Esophagus (tissue), 2 donors: ENCODE measurements around the gene STYX. TPM values are rescaled to one million over a fixed set of nuclear protein-coding genes. Genes with fewer than 3 reads are reported as not detected.

Experiments
- H3K27ac ChIP-seq, 2 donors: one replicate each; pipeline ENCODE4 v1.5.1; 2013; ENCODE audit warnings: low read depth in 2 of 2, mild to moderate bottlenecking in 2 of 2, inconsistent platforms in 1 of 2, low read length in 1 of 2, moderate library complexity in 1 of 2
- H3K27me3 ChIP-seq, 2 donors: one replicate each; pipeline ENCODE4 v1.6.1; 2013; ENCODE audit warnings: low read length in 2 of 2, control low read depth in 1 of 2, mild to moderate bottlenecking in 1 of 2; ENCODE audit not compliant: insufficient read depth in 2 of 2, control insufficient read depth in 1 of 2
- H3K36me3 ChIP-seq, 2 donors: one replicate each; pipeline ENCODE4 v1.6.1; 2013; ENCODE audit warnings: low read length in 1 of 2; ENCODE audit not compliant: control insufficient read depth in 2 of 2, insufficient read depth in 2 of 2
- H3K4me1 ChIP-seq, 2 donors: one replicate each; pipeline ENCODE4 v1.6.1; 2013; ENCODE audit warnings: low read length in 1 of 2; ENCODE audit not compliant: control insufficient read depth in 2 of 2, insufficient read depth in 2 of 2
- H3K4me3 ChIP-seq, 2 donors: one replicate each; pipeline ENCODE4 v1.5.1; 2013; ENCODE audit warnings: low read length in 2 of 2, mild to moderate bottlenecking in 2 of 2, low read depth in 1 of 2, moderate library complexity in 1 of 2
- H3K9me3 ChIP-seq, 2 donors: one replicate each; pipeline ENCODE4 v1.6.1; 2013; ENCODE audit warnings: mild to moderate bottlenecking in 2 of 2, low read depth in 1 of 2, low read length in 1 of 2, moderate library complexity in 1 of 2; ENCODE audit not compliant: control insufficient read depth in 2 of 2, insufficient read depth in 1 of 2
- WGBS, 2 donors: extraction: QIAGEN DNeasy Blood & Tissue Kit; methylation state at CpG; one replicate each; pipeline ENCODE4 v1.1.7; 2013; 5-methylcytosine and 5-hydroxymethylcytosine counted together
- polyA plus RNA-seq, 2 donors: library from polyadenylated mRNA; stranded (reverse); fragments of 200-250 nt; gene quantifications; one replicate each; pipeline ENCODE4 v1.2.3, GENCODE V29; 2013
- donor health status: healthy with polysubstance abuse.
- donor health status: Bipolar disorder and iron deficiency.

The STYX gene
- polyA plus RNA-seq, 2 donors, result 3.2 to 6.0 TPM

DNA sequence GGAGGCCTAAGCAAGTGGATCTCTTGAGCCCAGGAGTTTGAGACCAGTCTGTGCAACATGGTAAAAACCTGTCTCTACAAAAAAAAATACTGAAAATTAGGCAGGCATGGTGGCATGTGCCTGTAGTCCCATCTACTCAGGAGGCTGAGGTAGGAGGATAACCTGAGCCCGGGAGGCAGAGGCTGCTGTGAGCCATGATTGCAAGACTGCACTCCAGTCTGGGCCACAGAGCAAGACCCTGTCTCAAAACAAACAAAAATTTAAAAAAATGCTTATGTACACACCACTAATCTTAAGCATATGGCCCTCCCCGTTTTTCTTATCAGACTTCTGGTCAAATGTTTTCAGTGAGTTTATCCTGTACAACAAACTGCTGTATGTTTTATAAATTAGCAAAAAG is 63.1 kb downstream of the STYX start:
- WGBS, 2 donors, result 69 to 77% methylated on average over 2 of the region's 2 CpGs

DNA sequence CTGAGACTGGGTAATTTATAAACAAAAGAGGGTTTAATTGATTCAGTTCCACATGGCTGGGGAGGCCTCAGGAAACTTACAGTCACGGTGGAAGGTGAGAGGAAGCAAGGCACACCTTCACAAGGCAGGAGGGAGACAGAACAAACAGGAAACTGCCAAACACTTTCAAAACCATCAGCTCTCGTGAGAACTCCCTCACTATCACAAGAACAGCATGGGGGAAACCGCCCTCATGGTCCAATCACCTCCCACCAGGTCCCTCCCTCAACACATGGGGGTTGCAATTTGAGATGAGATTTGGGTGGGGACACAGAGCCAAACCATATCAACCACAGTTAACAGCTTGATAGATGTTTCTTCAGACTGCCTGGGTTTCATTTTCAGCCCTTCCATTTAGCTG is 67.7 kb downstream of the STYX start:
- H3K4me1 ChIP-seq, result no peaks in the 10 kb centered on the region
- no peaks in the 10 kb centered on the region for H3K36me3 ChIP-seq
- H3K4me3 ChIP-seq, result no peak overlapping the region
- H3K9me3 ChIP-seq, result no peaks in the 10 kb centered on the region
- no peaks in the 10 kb centered on the region for H3K27me3 ChIP-seq
- WGBS, 2 donors, result 67 to 76% methylated on average over 3 of the region's 3 CpGs
- no peak overlapping the region for H3K27ac ChIP-seq

More for the DNA sequence above, 63.1 kb downstream of the STYX start:
- no peak overlapping the region for H3K27ac ChIP-seq
- H3K4me1 ChIP-seq, result peaks cover 0 to 4% of the 10 kb centered on the region in 2 donors
- H3K36me3 ChIP-seq, result no peaks in the 10 kb centered on the region
- H3K4me3 ChIP-seq, result no peak overlapping the region
- no peaks in the 10 kb centered on the region for H3K9me3 ChIP-seq
- no peaks in the 10 kb centered on the region for H3K27me3 ChIP-seq

DNA sequence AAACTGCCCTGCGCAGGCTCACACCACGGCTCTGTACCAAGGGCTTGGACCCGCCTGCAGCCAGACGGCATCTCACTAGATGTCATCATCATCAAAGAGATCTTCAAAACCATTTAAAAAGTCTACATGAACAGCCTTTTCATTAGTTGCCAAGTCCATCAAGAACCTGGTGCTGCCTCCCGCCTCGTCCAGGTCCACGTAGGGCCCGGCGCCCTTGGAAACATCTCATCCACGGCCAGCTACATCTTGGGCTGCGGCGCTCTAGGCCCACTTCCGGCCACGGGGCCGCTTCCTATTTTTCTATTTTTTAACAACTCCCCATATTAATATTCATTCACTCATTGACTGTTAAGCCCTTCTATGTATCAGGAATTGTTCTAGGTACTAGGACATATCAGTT is 68.9 kb downstream of the STYX start:
- WGBS, 2 donors, result 93 to 94% methylated on average over 15 of the region's 15 CpGs
- Histone ChIP-seq H3K36me3 (no peaks in the 10 kb centered on the region), H3K27me3 (no peaks in the 10 kb centered on the region), H3K27ac (no peak overlapping the region), H3K4me3 (no peak overlapping the region), H3K4me1 (no peaks in the 10 kb centered on the region), H3K9me3 (no peaks in the 10 kb centered on the region)

DNA sequence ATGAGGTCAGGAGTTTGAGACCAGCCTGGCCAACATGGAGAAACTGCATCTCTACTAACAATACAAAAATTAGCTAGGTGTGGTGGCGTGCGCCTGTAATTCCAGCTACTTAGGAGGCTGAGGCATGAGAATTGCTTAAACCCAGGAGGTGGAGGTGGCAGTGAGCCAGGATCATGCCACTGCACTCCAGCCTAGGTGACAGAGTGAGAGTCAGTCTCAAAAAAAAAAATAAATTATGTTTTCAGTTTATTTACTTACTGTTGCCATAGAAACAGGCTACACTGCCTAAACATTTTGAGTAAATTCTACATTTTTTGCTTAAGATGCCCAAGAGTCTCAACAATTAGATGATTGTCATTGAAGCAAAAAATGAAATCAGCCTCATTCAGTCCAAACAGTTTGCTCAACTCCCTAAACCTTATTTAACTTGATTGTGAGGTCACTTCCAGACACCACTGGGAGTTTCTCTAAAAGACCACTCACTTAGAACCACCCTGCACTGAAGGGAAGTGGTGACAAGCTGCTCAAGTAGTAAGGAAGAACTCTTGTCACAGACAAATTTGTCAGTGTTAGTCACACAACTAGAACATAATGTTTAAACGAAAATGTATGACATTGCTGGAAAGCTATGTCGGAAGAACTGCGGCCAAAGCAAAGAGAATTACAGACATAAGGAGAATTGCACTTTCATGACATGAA is 71.2 kb downstream of the STYX start:
- Histone ChIP-seq H3K4me3 (no peak overlapping the region), H3K27me3 (no peaks in the 10 kb centered on the region), H3K4me1 (no peaks in the 10 kb centered on the region), H3K27ac (no peak overlapping the region), H3K9me3 (no peaks in the 10 kb centered on the region), H3K36me3 (no peaks in the 10 kb centered on the region)
- WGBS, 2 donors, result 59 to 66% methylated on average over 5 of the region's 5 CpGs

DNA sequence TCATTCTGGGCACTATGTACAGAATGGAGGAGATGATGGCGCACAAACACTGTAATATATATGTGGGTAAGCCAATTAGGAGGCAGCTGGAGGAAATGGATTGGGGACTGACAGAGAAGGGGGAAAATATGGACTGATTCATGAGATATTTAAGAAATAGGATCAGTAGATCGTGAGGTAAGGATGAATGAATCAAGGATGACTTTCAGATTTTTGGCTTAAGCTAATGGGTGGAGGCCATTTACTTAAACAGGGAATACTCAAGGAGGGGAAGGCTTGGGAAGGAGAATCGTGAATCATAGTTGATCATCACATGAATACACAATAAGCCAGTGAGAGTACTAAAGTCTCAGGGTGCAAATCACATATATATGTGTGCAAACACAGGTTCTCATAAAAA is 72.6 kb downstream of the STYX start:
- H3K4me3 ChIP-seq, result no peak overlapping the region
- WGBS, 2 donors, result 64 to 77% methylated on average over 3 of the region's 3 CpGs
- no peak overlapping the region for H3K27ac ChIP-seq
- H3K9me3 ChIP-seq, result no peaks in the 10 kb centered on the region
- no peaks in the 10 kb centered on the region for H3K27me3 ChIP-seq
- no peaks in the 10 kb centered on the region for H3K36me3 ChIP-seq
- H3K4me1 ChIP-seq, result no peaks in the 10 kb centered on the region

DNA sequence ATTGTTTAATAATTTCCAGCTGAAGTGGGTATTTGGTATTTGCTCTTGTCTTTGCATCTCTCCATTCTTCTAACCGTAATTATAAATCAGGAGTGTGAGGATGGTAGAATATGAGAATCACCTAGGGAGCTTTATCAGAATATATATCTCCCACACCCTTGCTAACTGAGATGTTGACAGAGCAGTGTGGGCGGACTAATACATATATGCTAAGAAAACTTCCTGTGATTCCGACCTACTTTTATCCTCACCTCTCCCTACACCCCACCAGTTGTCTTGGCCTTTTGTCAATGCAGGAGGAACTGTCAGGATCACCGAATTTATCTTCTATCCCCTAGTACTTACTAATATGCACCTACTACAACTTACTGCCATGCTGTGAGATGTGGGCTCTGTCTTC is 76.1 kb downstream of the STYX start:
- Histone ChIP-seq H3K27me3 (no peaks in the 10 kb centered on the region), H3K4me3 (no peak overlapping the region), H3K27ac (no peak overlapping the region), H3K36me3 (no peaks in the 10 kb centered on the region), H3K9me3 (no peaks in the 10 kb centered on the region), H3K4me1 (no peaks in the 10 kb centered on the region)
- WGBS, 2 donors, result 81 to 83% methylated on average over 4 of the region's 4 CpGs

DNA sequence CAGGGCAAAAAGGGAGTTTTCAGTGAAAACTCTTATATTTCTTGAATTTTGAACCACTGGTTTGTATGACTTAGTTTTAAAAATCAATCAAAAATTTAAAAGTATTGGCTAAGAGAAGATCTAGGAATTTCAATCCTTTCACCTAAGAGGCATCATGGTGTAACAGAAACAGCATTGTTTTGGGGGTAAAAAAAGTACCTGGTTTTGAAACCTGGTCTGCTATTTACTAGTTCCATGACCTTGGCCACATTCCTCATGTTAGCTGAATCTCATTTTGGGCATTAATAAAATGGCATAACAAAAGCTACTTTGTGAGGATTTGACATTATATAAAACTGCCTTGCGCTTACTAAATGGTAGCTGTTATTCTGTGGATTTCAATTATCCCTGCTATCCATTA is 78.1 kb downstream of the STYX start:
- Histone ChIP-seq H3K27ac (no peak overlapping the region), H3K4me1 (no peaks in the 10 kb centered on the region), H3K36me3 (no peaks in the 10 kb centered on the region), H3K4me3 (no peak overlapping the region), H3K27me3 (no peaks in the 10 kb centered on the region), H3K9me3 (no peaks in the 10 kb centered on the region)
- 78 to 94% methylated on average over 1 of the region's 1 CpG for WGBS, 2 donors

DNA sequence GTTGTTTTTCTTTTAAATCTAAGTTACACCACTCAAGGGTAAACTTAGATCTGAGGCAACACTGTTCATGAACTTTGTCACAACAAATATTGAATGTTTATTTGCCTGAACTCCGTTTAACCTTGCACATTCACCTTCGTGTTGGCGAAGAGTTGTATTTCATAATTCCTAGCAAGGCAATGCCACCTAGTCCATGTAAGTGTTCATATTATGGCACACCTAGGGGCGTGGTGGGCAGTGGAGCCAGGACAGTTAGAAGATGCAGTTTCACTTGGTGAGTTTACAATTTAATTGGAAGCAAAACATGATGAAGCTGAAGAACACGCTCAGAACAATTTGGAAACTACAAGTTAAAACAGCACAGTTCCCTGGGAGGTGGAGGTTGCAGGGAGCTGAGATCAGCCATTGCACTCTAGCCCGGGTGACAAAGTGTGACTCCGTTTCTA is 91.9 kb downstream of the STYX start:
- H3K4me3 ChIP-seq, result no peak overlapping the region
- H3K27me3 ChIP-seq, result no peaks in the 10 kb centered on the region
- no peaks in the 10 kb centered on the region for H3K9me3 ChIP-seq
- no peaks in the 10 kb centered on the region for H3K4me1 ChIP-seq
- no peak overlapping the region for H3K27ac ChIP-seq
- 55 to 58% methylated on average over 7 of the region's 7 CpGs for WGBS, 2 donors
- H3K36me3 ChIP-seq, result no peaks in the 10 kb centered on the region

DNA sequence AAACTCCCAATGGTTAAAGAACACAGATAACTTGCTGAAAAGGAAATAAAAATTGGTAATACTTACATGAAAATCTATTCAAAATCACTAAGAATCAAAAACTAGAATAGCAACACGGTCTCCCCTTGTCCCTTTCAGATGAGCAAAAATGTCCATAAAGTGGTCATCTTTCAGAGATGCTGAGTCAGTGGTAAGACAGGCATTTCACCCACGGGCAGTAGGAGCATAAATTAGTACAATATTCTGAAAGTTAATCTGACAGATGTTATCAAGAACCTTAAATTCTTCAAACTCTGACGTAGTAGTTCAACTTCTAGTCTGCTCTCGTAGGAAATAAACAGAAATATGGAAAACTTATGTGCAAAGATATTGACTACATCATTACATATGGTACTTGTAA is 94.5 kb downstream of the STYX start:
- Histone ChIP-seq H3K36me3 (no peaks in the 10 kb centered on the region), H3K4me3 (no peak overlapping the region), H3K27me3 (no peaks in the 10 kb centered on the region), H3K9me3 (no peaks in the 10 kb centered on the region), H3K4me1 (no peaks in the 10 kb centered on the region), H3K27ac (no peak overlapping the region)
- WGBS, 2 donors, result 48 to 58% methylated on average over 4 of the region's 4 CpGs
